A204.1 (cell line): ENCODE measurements around the gene PLEKHO2.
A peak's percentile ranks its signal among the peaks of the same experiment; 100 is the strongest.

ENCODE experiments used
- FAIRE-seq: peaks from 2 replicates; lab custom pipeline; 2012; peaks lifted over from hg19 to GRCh38; lab: Jason Lieb, UNC

The PLEKHO2 gene

GRCh38 chr15:64825431-64826294, 16.1 kb upstream of the PLEKHO2 start, which contains the start of gene PIF1:
Gene PIF1 (minus strand): TSS chr15:64825647. CDS start chr15:64824335, 1,312 bp downstream.
- peak; percentile 97 for FAIRE-seq

DNA sequence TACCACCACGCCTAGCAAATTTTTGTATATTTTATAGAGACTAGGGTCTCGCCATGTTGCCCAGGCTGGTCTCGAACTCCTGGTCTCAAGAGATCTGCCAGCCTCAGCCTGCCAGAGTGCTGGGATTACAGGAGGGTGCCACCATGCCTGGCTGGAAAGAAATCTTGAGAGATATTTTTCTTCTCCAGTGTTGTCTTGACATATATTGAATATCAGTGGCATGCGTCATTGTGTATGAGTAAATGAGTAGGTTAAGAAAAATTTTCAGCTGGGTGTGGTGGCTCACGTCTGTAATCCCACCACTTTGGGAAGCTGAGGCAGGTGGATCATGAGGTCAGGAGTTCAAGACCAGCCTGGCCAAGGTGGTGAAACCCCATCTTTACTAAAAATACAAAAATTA, 12.7 kb upstream of the PLEKHO2 start:
- FAIRE-seq: no peak

DNA sequence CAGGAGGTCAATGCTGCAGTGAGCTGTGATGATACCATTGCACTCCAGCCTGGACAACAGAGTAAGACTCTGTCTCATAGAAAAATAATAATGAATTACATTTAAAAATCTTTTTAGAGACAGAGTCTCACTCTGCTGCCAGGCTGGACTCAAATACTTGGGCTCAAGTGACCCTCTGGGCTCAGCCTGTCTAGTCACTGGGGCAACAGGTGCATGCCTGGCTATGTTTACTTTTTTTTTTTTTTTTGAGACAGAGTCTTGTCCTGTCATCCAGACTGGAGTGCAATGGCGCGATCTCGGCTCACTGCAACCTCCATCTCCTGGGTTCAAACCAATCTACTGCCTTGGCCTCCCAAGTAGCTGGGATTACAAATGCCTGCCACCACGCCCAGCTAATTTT, 8.0 kb upstream of the PLEKHO2 start:
- no peak for FAIRE-seq

- no peak for FAIRE-seq
Measured at GRCh38 chr15:64836023-64836536, 5.6 kb upstream of the PLEKHO2 start.

- FAIRE-seq: no peak
Measured at GRCh38 chr15:64837502-64837901, 4.2 kb upstream of the PLEKHO2 start.

- no peak for FAIRE-seq
Measured at GRCh38 chr15:64841060-64841343, 713 bp upstream of the PLEKHO2 start.

- FAIRE-seq: no peak
Measured at GRCh38 chr15:64842096-64842939, 603 bp downstream of the PLEKHO2 start.

- FAIRE-seq: no peak
Measured at GRCh38 chr15:64842986-64843561, 1.4 kb downstream of the PLEKHO2 start.

DNA sequence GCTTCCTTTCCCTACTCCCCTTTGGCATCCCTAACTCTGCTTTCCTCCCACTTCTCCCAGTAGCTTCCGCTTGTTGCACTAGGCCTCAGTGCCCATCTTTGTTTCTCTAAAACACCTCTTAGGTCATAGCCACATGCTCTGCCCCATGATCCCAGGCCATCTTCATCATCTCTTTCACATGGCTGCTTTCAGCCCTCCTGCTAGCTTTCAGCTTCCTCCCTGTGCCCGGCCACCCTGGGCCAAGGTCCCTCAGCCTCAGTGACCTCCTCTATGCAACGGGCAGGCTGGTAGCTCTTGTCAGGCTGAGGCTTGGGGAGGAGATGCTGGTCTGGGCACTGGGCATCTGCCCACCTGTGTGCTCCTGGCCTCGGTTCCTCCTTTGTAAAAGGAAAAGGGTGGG, 2.3 kb downstream of the PLEKHO2 start:
- no peak for FAIRE-seq

DNA sequence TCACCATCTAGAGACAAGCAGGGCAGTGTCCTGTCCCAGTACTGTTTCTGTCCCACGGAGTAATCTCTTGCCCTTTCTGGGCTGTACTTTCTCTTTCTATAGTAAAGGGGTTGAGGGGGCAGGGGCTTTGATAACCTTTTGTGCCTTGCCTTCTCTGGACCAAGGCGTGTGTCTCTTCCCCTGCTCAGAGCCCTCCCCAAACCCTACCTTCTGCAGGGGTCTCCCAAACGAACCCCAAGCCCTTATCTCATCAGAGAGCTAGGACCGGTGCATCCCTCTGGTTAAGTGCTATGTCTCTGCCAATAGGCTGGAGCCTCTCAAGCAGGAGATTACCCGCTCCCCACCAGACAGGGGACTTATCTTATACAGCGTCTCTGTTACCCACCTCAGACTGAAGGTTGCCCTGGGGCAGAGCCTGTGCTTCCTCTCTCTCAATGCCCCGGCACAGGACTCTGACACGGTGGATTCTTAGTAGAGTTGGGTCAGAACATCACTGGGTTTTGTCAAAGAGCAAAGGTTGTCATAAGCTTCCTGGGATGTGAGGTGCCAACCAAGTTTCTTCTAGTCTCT, 2.9 kb downstream of the PLEKHO2 start:
- FAIRE-seq: no peak

DNA sequence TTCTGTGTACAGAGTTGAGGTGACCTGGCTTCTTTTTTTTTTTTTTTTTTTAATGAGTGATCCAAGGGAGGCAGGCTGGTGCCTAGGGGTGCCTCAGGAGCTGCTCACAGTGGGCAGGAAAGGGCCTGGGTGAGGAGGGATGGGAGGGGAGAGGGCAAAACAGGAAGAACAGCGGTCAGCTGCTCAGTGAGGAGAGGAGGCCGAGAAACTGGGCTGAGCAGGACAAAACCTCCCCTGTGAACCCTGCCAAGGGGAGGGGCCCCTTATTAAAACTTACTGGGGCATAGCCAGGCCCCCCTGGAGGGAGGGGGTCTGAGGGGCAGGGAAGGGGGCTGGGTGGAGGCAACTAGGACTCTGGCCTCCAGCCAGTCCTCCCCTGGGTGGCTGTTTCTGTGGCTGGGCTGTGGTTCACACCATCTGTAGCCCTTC, 3.5 kb downstream of the PLEKHO2 start:
- no peak for FAIRE-seq

GRCh38 chr15:64845831-64846595, 4.3 kb downstream of the PLEKHO2 start:
- no peak for FAIRE-seq

GRCh38 chr15:64847016-64847415, 5.3 kb downstream of the PLEKHO2 start:
- no peak for FAIRE-seq

DNA sequence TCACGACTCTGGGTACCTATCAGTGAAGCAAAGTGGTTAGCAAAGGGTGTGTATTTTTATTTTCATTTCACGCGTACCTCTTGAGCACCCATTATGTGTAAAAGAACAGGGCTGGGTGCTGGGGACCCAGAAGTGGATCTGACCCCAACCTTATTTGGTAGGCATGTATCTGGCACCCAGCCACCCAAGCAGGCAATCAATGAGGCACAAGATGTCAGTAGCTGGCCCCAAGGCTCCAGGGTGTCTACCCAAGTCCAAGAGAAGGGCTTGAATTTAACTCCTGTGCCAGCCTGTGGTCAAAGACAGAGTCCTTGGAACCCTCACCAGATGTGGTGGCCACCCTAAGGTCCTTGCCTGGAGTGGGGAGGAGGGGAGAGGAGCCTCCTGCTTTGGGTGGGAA, 5.7 kb downstream of the PLEKHO2 start:
- FAIRE-seq: no peak

- no peak for FAIRE-seq
Measured at GRCh38 chr15:64847876-64848716, 6.4 kb downstream of the PLEKHO2 start.

- FAIRE-seq: no peak
Measured at GRCh38 chr15:64850778-64851502, 9.2 kb downstream of the PLEKHO2 start.

- FAIRE-seq: no peak
Measured at GRCh38 chr15:64851503-64851840, 9.8 kb downstream of the PLEKHO2 start.

DNA sequence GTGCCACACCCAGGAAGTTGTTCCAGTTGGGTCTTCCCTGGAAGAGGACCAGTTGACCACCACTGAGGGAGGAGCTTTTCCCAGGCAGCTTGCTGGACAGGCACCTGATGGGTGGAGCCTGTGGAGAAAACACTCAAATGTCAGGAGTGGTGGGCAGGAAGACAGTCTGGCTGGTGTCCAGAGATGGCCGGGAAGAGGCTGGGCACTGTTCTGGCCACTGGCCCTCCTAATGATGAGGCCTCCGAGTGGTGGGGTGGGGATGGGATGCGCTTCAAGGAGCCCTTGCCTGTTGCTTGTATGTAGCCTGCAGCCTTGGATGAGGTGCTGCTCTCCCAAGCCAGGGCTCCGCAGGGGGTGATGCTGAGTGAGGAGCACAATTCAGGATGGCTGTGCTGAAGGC, 12.3 kb downstream of the PLEKHO2 start:
- FAIRE-seq: no peak

DNA sequence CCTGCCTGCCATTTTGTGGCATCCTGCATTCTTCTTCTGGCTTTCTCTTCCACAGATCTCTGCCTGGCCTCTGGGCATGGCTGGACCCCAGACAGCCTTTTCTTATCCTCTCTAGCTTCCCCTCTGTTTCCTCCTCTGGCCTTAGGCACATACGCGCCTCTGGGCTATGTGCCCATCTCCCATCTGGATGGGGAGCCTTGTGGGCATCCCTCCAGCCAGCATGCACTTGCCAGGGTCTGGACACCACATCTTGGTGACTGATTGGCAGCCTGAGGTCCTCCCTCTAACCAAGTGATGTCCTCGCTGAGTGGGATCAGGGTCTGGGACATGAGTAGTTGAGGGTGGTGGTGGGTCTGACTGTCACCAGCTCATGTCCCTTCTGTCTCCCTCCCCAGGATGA, 12.8 kb downstream of the PLEKHO2 start:
- FAIRE-seq: no peak
